CD1c-positive myeloid dendritic cell (primary cell): ENCODE results near the gene ANO1.
"Not testable (repeated sequence)": the region's sequence is repeated elsewhere in the genome, so short reads cannot be mapped to it uniquely, and the experiment has no call there.

Experiments used
- DNase-seq: peaks from one replicate; pipeline ENCODE4 v3.0.0-alpha.2; 2016; ENCODE audit errors: extremely low spot score

The ANO1 gene

GRCh38 chr11:70078095-70078780 lies at the start of gene ANO1:
ANO1 (plus strand) TSS chr11:70078317; CDS start chr11:70078607, 290 bp downstream.
- DNase-seq = no peak

GRCh38 chr11:70029115-70029860 lies 48.8 kb upstream of the ANO1 start:
- no peak for DNase-seq

GRCh38 chr11:70029861-70030380 lies 48.2 kb upstream of the ANO1 start:
- no peak for DNase-seq

GRCh38 chr11:70030412-70030811 lies 47.7 kb upstream of the ANO1 start:
- no peak for DNase-seq

GRCh38 chr11:70031631-70032469 lies 46.3 kb upstream of the ANO1 start:
- DNase-seq = no peak

- no peak for DNase-seq
Measured at GRCh38 chr11:70032470-70032795, 45.7 kb upstream of the ANO1 start.

- DNase-seq = no peak
Measured at GRCh38 chr11:70032943-70033710, 45.0 kb upstream of the ANO1 start.

- DNase-seq = no peak
Measured at GRCh38 chr11:70033711-70034070, 44.4 kb upstream of the ANO1 start.

- no peak for DNase-seq
Measured at GRCh38 chr11:70034740-70035365, 43.3 kb upstream of the ANO1 start.

GRCh38 chr11:70035665-70036064 lies 42.5 kb upstream of the ANO1 start:
- DNase-seq = not testable (repeated sequence)

GRCh38 chr11:70036971-70037882 lies 40.9 kb upstream of the ANO1 start:
- no peak for DNase-seq

GRCh38 chr11:70038034-70038834 lies 39.9 kb upstream of the ANO1 start:
- DNase-seq = no peak

- no peak for DNase-seq
Measured at GRCh38 chr11:70040452-70040851, 37.7 kb upstream of the ANO1 start.

- DNase-seq = no peak
Measured at GRCh38 chr11:70040869-70041501, 37.1 kb upstream of the ANO1 start.

- no peak for DNase-seq
Measured at GRCh38 chr11:70043482-70043881, 34.6 kb upstream of the ANO1 start.

- DNase-seq = no peak
Measured at GRCh38 chr11:70046089-70046488, 32.0 kb upstream of the ANO1 start.

GRCh38 chr11:70048279-70049024 lies 29.7 kb upstream of the ANO1 start:
- DNase-seq = no peak

- no peak for DNase-seq
Measured at GRCh38 chr11:70049045-70049444, 29.1 kb upstream of the ANO1 start.
